CD4-positive, alpha-beta T cell (primary cell): ENCODE results near the gene GALNT18. TPM values are rescaled to one million over a fixed set of nuclear protein-coding genes. Genes with fewer than 3 reads are reported as not detected.

Source experiments
- ATAC-seq: fragments of 200-7000 bp; cut with Tn5 transposase; one replicate; pipeline ENCODE4 v1.10.0; 2022; ENCODE audit warnings: mild to moderate bottlenecking; ENCODE audit not compliant: poor library complexity
- CTCF ChIA-PET: fragments of 350-600 bp; sonication (Branson Sonifier 250); formaldehyde crosslinking; loops from one replicate; lab custom pipeline; 2021; ENCODE audit warnings: antibody characterized with exemption, inconsistent platforms; lab: Charles Lee
- POLR2A ChIA-PET: fragments of 350-600 bp; sonication (Branson Sonifier 250); formaldehyde crosslinking; loops from one replicate; lab custom pipeline; 2021; ENCODE audit warnings: antibody characterized with exemption, inconsistent platforms; lab: Charles Lee
- DNase-seq, 14 experiments: peaks; one replicate each; pipeline ENCODE4 v3.0.0-alpha.2; 2013 to 2020; ENCODE audit warnings: mixed read lengths in 2 of 14
- H3K27ac ChIP-seq, 2 donors: one replicate each; pipeline versions ENCODE4 v1.5.1 to v1.7.0; 2013; ENCODE audit warnings: low read length in 2 of 2, low read depth in 1 of 2, mild to moderate bottlenecking in 1 of 2
- H3K27me3 ChIP-seq, 2 experiments: 1 replicate in 1 of 2; 2 replicates in 1 of 2; pipeline versions ENCODE4 v1.6.1 to v1.7.0; 2013; ENCODE audit warnings: low read length in 2 of 2, control low read depth in 1 of 2, mild to moderate bottlenecking in 1 of 2, moderate library complexity in 1 of 2; ENCODE audit not compliant: insufficient read depth in 2 of 2, control insufficient read depth in 1 of 2
- H3K36me3 ChIP-seq: one replicate; pipeline ENCODE4 v1.6.1; 2013; ENCODE audit warnings: low read length, control low read depth; ENCODE audit not compliant: insufficient read depth
- H3K4me1 ChIP-seq: one replicate; pipeline ENCODE4 v1.6.1; 2013; ENCODE audit warnings: low read length, control low read depth; ENCODE audit not compliant: insufficient read depth
- H3K4me3 ChIP-seq: one replicate; pipeline ENCODE4 v1.5.1; 2013; ENCODE audit warnings: mild to moderate bottlenecking, low read length, moderate library complexity
- H3K9me3 ChIP-seq, 2 experiments: 1 replicate in 1 of 2; 2 replicates in 1 of 2; pipeline versions ENCODE4 v1.6.1 to v1.7.0; 2013; ENCODE audit warnings: low read length in 2 of 2, mild to moderate bottlenecking in 2 of 2, control low read depth in 1 of 2, moderate library complexity in 1 of 2; ENCODE audit not compliant: control insufficient read depth in 1 of 2, insufficient read depth in 1 of 2
- H3K27ac Mint-ChIP-seq: one replicate; pipeline ENCODE4 v1.8.0; 2020; ENCODE audit warnings: mixed read lengths
- H3K27me3 Mint-ChIP-seq: one replicate; pipeline ENCODE4 v1.8.0; 2021; ENCODE audit warnings: mixed read lengths
- H3K36me3 Mint-ChIP-seq: one replicate; pipeline ENCODE4 v1.8.0; 2021; ENCODE audit warnings: low read depth, mixed read lengths
- H3K4me1 Mint-ChIP-seq: one replicate; pipeline ENCODE4 v1.8.0; 2021; ENCODE audit warnings: low read depth, mixed read lengths
- H3K4me3 Mint-ChIP-seq: one replicate; pipeline ENCODE4 v1.8.0; 2020; ENCODE audit warnings: mild to moderate bottlenecking, mixed read lengths
- H3K9me3 Mint-ChIP-seq: one replicate; pipeline ENCODE4 v1.8.0; 2020; ENCODE audit warnings: mixed read lengths
- intact Hi-C, 2 experiments: fragments of 100-400 bp; cut with DNase I in 1 of 2; cut with micrococcal nuclease in 1 of 2; formaldehyde crosslinking; loops; one replicate each; pipeline versions ENCODE4 v1.15.1 to v1.9.0; 2023 to 2025; cut with DNase I, micrococcal nuclease
- total RNA-seq, 174 experiments: library from RNA in 2 of 174; stranded (reverse) in 2 of 174; gene quantifications; one replicate each; pipeline ENCODE4 v1.2.3 and lab custom pipeline; 2021 to 2026
- TF ChIP-seq, protein P1 (sequence below): fragments of 200-600 bp; IDR thresholded peaks from one replicate; pipeline ENCODE4 v1.8.0; 2022; ENCODE audit warnings: antibody characterized with exemption, mild to moderate bottlenecking

GALNT18 gene
- total RNA-seq, 2 experiments from 2014 or later = 0.08 TPM; not detected in 1

DNA sequence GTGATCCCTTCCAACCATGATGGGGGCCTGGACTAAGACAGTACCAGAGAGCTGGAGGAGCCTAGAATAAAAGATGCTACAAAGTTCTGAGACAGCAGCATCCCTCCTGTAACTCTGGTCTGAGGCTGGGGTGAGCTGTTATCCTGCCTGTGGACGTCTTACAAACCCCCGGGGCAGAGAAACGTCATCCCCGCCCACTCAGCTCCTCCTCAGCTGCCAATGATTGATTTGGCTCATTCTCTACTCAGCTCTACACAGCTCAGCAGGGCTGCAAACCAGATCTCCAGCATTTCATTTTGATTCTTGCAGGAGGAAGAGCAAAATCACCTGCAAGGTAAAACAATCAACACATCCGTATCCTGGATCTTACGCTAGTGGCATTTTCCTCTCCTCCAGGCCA is 324.2 kb downstream of the GALNT18 start:
- DNase-seq (no peak), ATAC-seq (no peak)
- H3K36me3 ChIP-seq = no peaks in the 10 kb centered on the region
- Mint-ChIP-seq H3K27ac (no peak overlapping the region), H3K27me3 (no peaks in the 10 kb centered on the region), H3K36me3 (no peaks in the 10 kb centered on the region), H3K9me3 (no peaks in the 10 kb centered on the region), H3K4me1 (no peaks in the 10 kb centered on the region), H3K4me3 (no peak overlapping the region)
- no peaks in the 10 kb centered on the region for H3K4me1 ChIP-seq
- intact Hi-C loops = no loop called here
- POLR2A ChIA-PET = no interaction called here
- H3K27ac ChIP-seq = no peak overlapping the region
- no peaks in the 10 kb centered on the region for H3K9me3 ChIP-seq
- CTCF ChIA-PET = no interaction called here
- H3K4me3 ChIP-seq = no peak overlapping the region
- TF ChIP-seq, protein P1, sequence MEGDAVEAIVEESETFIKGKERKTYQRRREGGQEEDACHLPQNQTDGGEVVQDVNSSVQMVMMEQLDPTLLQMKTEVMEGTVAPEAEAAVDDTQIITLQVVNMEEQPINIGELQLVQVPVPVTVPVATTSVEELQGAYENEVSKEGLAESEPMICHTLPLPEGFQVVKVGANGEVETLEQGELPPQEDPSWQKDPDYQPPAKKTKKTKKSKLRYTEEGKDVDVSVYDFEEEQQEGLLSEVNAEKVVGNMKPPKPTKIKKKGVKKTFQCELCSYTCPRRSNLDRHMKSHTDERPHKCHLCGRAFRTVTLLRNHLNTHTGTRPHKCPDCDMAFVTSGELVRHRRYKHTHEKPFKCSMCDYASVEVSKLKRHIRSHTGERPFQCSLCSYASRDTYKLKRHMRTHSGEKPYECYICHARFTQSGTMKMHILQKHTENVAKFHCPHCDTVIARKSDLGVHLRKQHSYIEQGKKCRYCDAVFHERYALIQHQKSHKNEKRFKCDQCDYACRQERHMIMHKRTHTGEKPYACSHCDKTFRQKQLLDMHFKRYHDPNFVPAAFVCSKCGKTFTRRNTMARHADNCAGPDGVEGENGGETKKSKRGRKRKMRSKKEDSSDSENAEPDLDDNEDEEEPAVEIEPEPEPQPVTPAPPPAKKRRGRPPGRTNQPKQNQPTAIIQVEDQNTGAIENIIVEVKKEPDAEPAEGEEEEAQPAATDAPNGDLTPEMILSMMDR = no peak
- no peaks in the 10 kb centered on the region for H3K27me3 ChIP-seq

GRCh38 chr11:11296434-11296833 is 325.4 kb downstream of the GALNT18 start:
- CTCF ChIA-PET = no interaction called here

GRCh38 chr11:11294551-11294855 is 327.3 kb downstream of the GALNT18 start:
- ATAC-seq (no peak), DNase-seq (no peak)
- Histone ChIP-seq H3K27me3 (peaks cover 0 to 7% of the 10 kb centered on the region in 2 experiments), H3K4me3 (no peak overlapping the region), H3K36me3 (no peaks in the 10 kb centered on the region), H3K4me1 (no peaks in the 10 kb centered on the region), H3K27ac (no peak overlapping the region), H3K9me3 (no peaks in the 10 kb centered on the region)
- POLR2A ChIA-PET = no interaction called here
- no peak overlapping the region for H3K4me3 Mint-ChIP-seq
- intact Hi-C loops = no loop called here
- no peaks in the 10 kb centered on the region for H3K9me3 Mint-ChIP-seq
- H3K4me1 Mint-ChIP-seq = no peaks in the 10 kb centered on the region
- H3K36me3 Mint-ChIP-seq = no peaks in the 10 kb centered on the region
- CTCF ChIA-PET = no interaction called here
- TF ChIP-seq, protein P1 = no peak
- H3K27ac Mint-ChIP-seq = no peak overlapping the region
- H3K27me3 Mint-ChIP-seq = peaks cover 8% of the 10 kb centered on the region

More at GRCh38 chr11:11296434-11296833, 325.4 kb downstream of the GALNT18 start:
- H3K9me3 Mint-ChIP-seq = no peaks in the 10 kb centered on the region
- H3K27me3 Mint-ChIP-seq = no peaks in the 10 kb centered on the region
- H3K4me1 ChIP-seq = no peaks in the 10 kb centered on the region
- no peaks in the 10 kb centered on the region for H3K36me3 ChIP-seq
- H3K4me1 Mint-ChIP-seq = no peaks in the 10 kb centered on the region
- peaks cover 0 to 5% of the 10 kb centered on the region in 2 experiments for H3K27me3 ChIP-seq
- no peak for ATAC-seq
- DNase-seq = no peak
- H3K9me3 ChIP-seq = no peaks in the 10 kb centered on the region
- no peak overlapping the region for H3K27ac Mint-ChIP-seq
- H3K4me3 Mint-ChIP-seq = no peak overlapping the region
- TF ChIP-seq, protein P1 = no peak
- no peak overlapping the region for H3K4me3 ChIP-seq
- intact Hi-C loops = no loop called here
- POLR2A ChIA-PET = no interaction called here
- no peaks in the 10 kb centered on the region for H3K36me3 Mint-ChIP-seq
- H3K27ac ChIP-seq = no peak overlapping the region
